ENCODE results near the gene NR2E3. TPM values are rescaled to one million over a fixed set of nuclear protein-coding genes. Genes with fewer than 3 reads are reported as not detected.

Gene NR2E3
- total RNA-seq, 1 experiment from 2014 or later = not detected

GRCh38 chr15:71830981-71831380 is 20.6 kb downstream of the NR2E3 start:
- ChIA-PET CTCF (no interaction called here), POLR2A (ENCODE audit: low non-redundant PET) (no interaction called here)
- no TSS peak for BruUV-seq (replicated peaks)

GRCh38 chr15:71841563-71841962 is 31.2 kb downstream of the NR2E3 start:
- Histone ChIP-seq H3K36me3 (ENCODE audit: insufficient read depth, low read length, poor library complexity, severe bottlenecking) (no peaks in the 10 kb centered on the region), H3K9me3 (ENCODE audit: low read depth, low read length, poor library complexity, severe bottlenecking) (no peaks in the 10 kb centered on the region), H3K27me3 (replicated peaks; ENCODE audit: insufficient read depth, low read depth, low read length, poor library complexity) (no peaks in the 10 kb centered on the region), H3K4me1 (ENCODE audit: insufficient read depth, low read length, poor library complexity, severe bottlenecking) (peaks cover 7% of the 10 kb centered on the region), H3K4me3 (ENCODE audit: low read depth, low read length, poor library complexity, severe bottlenecking) (no peak overlapping the region), H3K27ac (ENCODE audit: low read depth, low read length, poor library complexity, severe bottlenecking) (no peak overlapping the region)
- TF ChIP-seq EZH2 (IDR thresholded peaks at IDR 0.05; ENCODE audit: borderline replicate concordance, low read depth, low read length, poor library complexity, severe bottlenecking) (no peak), CTCF (conservative IDR thresholded peaks at IDR 0.05; ENCODE audit: low read depth, low read length) (no peak)
- BruUV-seq (replicated peaks) = no TSS peak
- DNase-seq (ENCODE audit: low spot score) = no peak
- intact Hi-C loops (cut with micrococcal nuclease; ENCODE audit: unreplicated experiment) = no loop called here
- ChIA-PET CTCF (no interaction called here), POLR2A (ENCODE audit: low non-redundant PET) (no interaction called here)

More at GRCh38 chr15:71830981-71831380, 20.6 kb downstream of the NR2E3 start:
- Histone ChIP-seq H3K4me1 (ENCODE audit: insufficient read depth, low read length, poor library complexity, severe bottlenecking) (no peaks in the 10 kb centered on the region), H3K4me3 (ENCODE audit: low read depth, low read length, poor library complexity, severe bottlenecking) (no peak overlapping the region), H3K36me3 (ENCODE audit: insufficient read depth, low read length, poor library complexity, severe bottlenecking) (no peaks in the 10 kb centered on the region), H3K27ac (ENCODE audit: low read depth, low read length, poor library complexity, severe bottlenecking) (no peak overlapping the region), H3K9me3 (ENCODE audit: low read depth, low read length, poor library complexity, severe bottlenecking) (no peaks in the 10 kb centered on the region), H3K27me3 (replicated peaks; ENCODE audit: insufficient read depth, low read depth, low read length, poor library complexity) (no peaks in the 10 kb centered on the region)
- intact Hi-C loops (cut with micrococcal nuclease; ENCODE audit: unreplicated experiment) = no loop called here
- TF ChIP-seq CTCF (conservative IDR thresholded peaks at IDR 0.05; ENCODE audit: low read depth, low read length) (no peak), EZH2 (IDR thresholded peaks at IDR 0.05; ENCODE audit: borderline replicate concordance, low read depth, low read length, poor library complexity, severe bottlenecking) (no peak)
- DNase-seq (ENCODE audit: low spot score) = no peak

- no TSS peak for BruUV-seq (replicated peaks)
- Histone ChIP-seq H3K4me3 (ENCODE audit: low read depth, low read length, poor library complexity, severe bottlenecking) (no peak overlapping the region), H3K27ac (ENCODE audit: low read depth, low read length, poor library complexity, severe bottlenecking) (no peak overlapping the region), H3K9me3 (ENCODE audit: low read depth, low read length, poor library complexity, severe bottlenecking) (no peaks in the 10 kb centered on the region), H3K4me1 (ENCODE audit: insufficient read depth, low read length, poor library complexity, severe bottlenecking) (no peaks in the 10 kb centered on the region), H3K36me3 (ENCODE audit: insufficient read depth, low read length, poor library complexity, severe bottlenecking) (no peaks in the 10 kb centered on the region), H3K27me3 (replicated peaks; ENCODE audit: insufficient read depth, low read depth, low read length, poor library complexity) (no peaks in the 10 kb centered on the region)
- DNase-seq (ENCODE audit: low spot score) = peak; percentile 43
- ChIA-PET POLR2A (ENCODE audit: low non-redundant PET) (no interaction called here), CTCF (no interaction called here)
- TF ChIP-seq CTCF (conservative IDR thresholded peaks at IDR 0.05; ENCODE audit: low read depth, low read length) (no peak), EZH2 (IDR thresholded peaks at IDR 0.05; ENCODE audit: borderline replicate concordance, low read depth, low read length, poor library complexity, severe bottlenecking) (no peak)
- intact Hi-C loops (cut with micrococcal nuclease; ENCODE audit: unreplicated experiment) = no loop called here
Measured at GRCh38 chr15:71844916-71845315, 34.6 kb downstream of the NR2E3 start.

All from A673 (cell line).